ENCODE results near the gene RAPGEF4.

Gene RAPGEF4

GRCh38 chr2:172912266-172912665 lies 176.6 kb downstream of the RAPGEF4 start:
- ATAC-seq = no peak

- no peak for ATAC-seq
Observed at GRCh38 chr2:172914341-172915008, 178.8 kb downstream of the RAPGEF4 start.

- ATAC-seq = no peak
Observed at GRCh38 chr2:172917716-172918115, 182.1 kb downstream of the RAPGEF4 start.

- no peak for ATAC-seq
Observed at GRCh38 chr2:172919732-172920131, 184.1 kb downstream of the RAPGEF4 start.

GRCh38 chr2:172921532-172922236 lies 186.0 kb downstream of the RAPGEF4 start:
- ATAC-seq = no peak

- no peak for ATAC-seq
Observed at GRCh38 chr2:172922306-172922705, 186.7 kb downstream of the RAPGEF4 start.

- no peak for ATAC-seq
Observed at GRCh38 chr2:172922815-172923214, 187.2 kb downstream of the RAPGEF4 start.

- ATAC-seq = no peak
Observed at GRCh38 chr2:172924097-172924660, 188.5 kb downstream of the RAPGEF4 start.

GRCh38 chr2:172925600-172925999 lies 190.0 kb downstream of the RAPGEF4 start:
- ATAC-seq = no peak

- ATAC-seq = no peak
Observed at GRCh38 chr2:172926785-172927640, 191.4 kb downstream of the RAPGEF4 start.

GRCh38 chr2:172927641-172928357 lies 192.2 kb downstream of the RAPGEF4 start:
- no peak for ATAC-seq

GRCh38 chr2:172928756-172929155 lies 193.1 kb downstream of the RAPGEF4 start:
- ATAC-seq = no peak

- ATAC-seq = no peak
Observed at GRCh38 chr2:172929644-172930043, 194.0 kb downstream of the RAPGEF4 start.

GRCh38 chr2:172930871-172931255 lies 195.2 kb downstream of the RAPGEF4 start:
- ATAC-seq = peak; percentile 30 to 35

- no peak for ATAC-seq
Observed at GRCh38 chr2:172931256-172931894, 195.7 kb downstream of the RAPGEF4 start.

GRCh38 chr2:172931918-172932520 lies 196.4 kb downstream of the RAPGEF4 start:
- no peak for ATAC-seq

- ATAC-seq = no peak
Observed at GRCh38 chr2:172937884-172938712, 202.5 kb downstream of the RAPGEF4 start.

- no peak for ATAC-seq
Observed at GRCh38 chr2:172938713-172939375, 203.2 kb downstream of the RAPGEF4 start.

GRCh38 chr2:172943539-172943938 lies 207.9 kb downstream of the RAPGEF4 start:
- no peak for ATAC-seq
